HG03565 (cell line): ENCODE results near the gene COLGALT1.

Experiments
- ATAC-seq: cut with Tn5 transposase; IDR thresholded peaks from one replicate; pipeline ENCODE4 v1.9.1; 2021; ENCODE audit warnings: mild to moderate bottlenecking, moderate library complexity; ENCODE audit not compliant: unreplicated experiment

The COLGALT1 gene

GRCh38 chr19:17617807-17618192, 62.4 kb downstream of the COLGALT1 start:
- ATAC-seq, result no peak

GRCh38 chr19:17618281-17618903, 62.9 kb downstream of the COLGALT1 start:
- ATAC-seq, result no peak

GRCh38 chr19:17618936-17619335, 63.5 kb downstream of the COLGALT1 start:
- ATAC-seq, result no peak

GRCh38 chr19:17620696-17621095, 65.2 kb downstream of the COLGALT1 start:
- no peak for ATAC-seq

GRCh38 chr19:17623224-17623935, 67.9 kb downstream of the COLGALT1 start:
- ATAC-seq, result no peak

- ATAC-seq, result no peak
Measured at GRCh38 chr19:17624314-17624991, 69.0 kb downstream of the COLGALT1 start.

GRCh38 chr19:17625043-17625442, 69.6 kb downstream of the COLGALT1 start:
- ATAC-seq, result no peak

GRCh38 chr19:17625980-17626379, 70.5 kb downstream of the COLGALT1 start:
- no peak for ATAC-seq

GRCh38 chr19:17626456-17627015, 71.1 kb downstream of the COLGALT1 start:
- no peak for ATAC-seq

GRCh38 chr19:17627161-17627560, 71.7 kb downstream of the COLGALT1 start:
- ATAC-seq, result no peak

GRCh38 chr19:17627921-17628320, 72.5 kb downstream of the COLGALT1 start:
- ATAC-seq, result no peak

- no peak for ATAC-seq
Measured at GRCh38 chr19:17629760-17630159, 74.3 kb downstream of the COLGALT1 start.

- no peak for ATAC-seq
Measured at GRCh38 chr19:17632577-17632976, 77.1 kb downstream of the COLGALT1 start.
